ENCODE results near the gene FAM25A.
"Not testable (repeated sequence)": the region's sequence is repeated elsewhere in the genome, so short reads cannot be mapped to it uniquely, and the experiment has no call there.

The FAM25A gene

GRCh38 chr10:87025285-87025958 is 5.3 kb downstream of the FAM25A start:
- H3K27ac Mint-ChIP-seq; ATAC-seq (replicated peaks); DNase-seq: not testable (repeated sequence)

GRCh38 chr10:87026747-87027508 is 6.8 kb downstream of the FAM25A start:
- H3K9me3 Mint-ChIP-seq: not testable (repeated sequence)

More at GRCh38 chr10:87025285-87025958, 5.3 kb downstream of the FAM25A start:
- H3K27me3 Mint-ChIP-seq; H3K4me3 Mint-ChIP-seq; H3K9me3 Mint-ChIP-seq; H3K36me3 Mint-ChIP-seq (ENCODE audit: insufficient read depth); H3K4me1 Mint-ChIP-seq (ENCODE audit: low read depth in 2 of 2): not testable (repeated sequence)

GRCh38 chr10:87030419-87030818 is 10.3 kb downstream of the FAM25A start:
- H3K4me1 Mint-ChIP-seq (ENCODE audit: low read depth in 2 of 2); H3K9me3 Mint-ChIP-seq; H3K36me3 Mint-ChIP-seq (ENCODE audit: insufficient read depth); ATAC-seq (replicated peaks); DNase-seq; H3K4me3 Mint-ChIP-seq; H3K27ac Mint-ChIP-seq; H3K27me3 Mint-ChIP-seq: not testable (repeated sequence)

More at GRCh38 chr10:87026747-87027508, 6.8 kb downstream of the FAM25A start:
- ATAC-seq (replicated peaks); H3K36me3 Mint-ChIP-seq (ENCODE audit: insufficient read depth); H3K4me1 Mint-ChIP-seq (ENCODE audit: low read depth in 2 of 2); H3K27me3 Mint-ChIP-seq; DNase-seq; H3K4me3 Mint-ChIP-seq; H3K27ac Mint-ChIP-seq: not testable (repeated sequence)

GRCh38 chr10:87030912-87031635 is 11.0 kb downstream of the FAM25A start:
- peaks cover 0 to 1% of the 10 kb centered on the region in 2 donors for H3K9me3 Mint-ChIP-seq
- H3K27me3 Mint-ChIP-seq: peaks cover 0 to 5% of the 10 kb centered on the region in 2 donors
- no peaks in the 10 kb centered on the region for H3K4me1 Mint-ChIP-seq (ENCODE audit: low read depth in 2 of 2)
- DNase-seq: no peak
- ATAC-seq (replicated peaks): no peak
- H3K27ac Mint-ChIP-seq: no peak overlapping the region
- no peak overlapping the region for H3K4me3 Mint-ChIP-seq
- peaks cover 3% of the 10 kb centered on the region for H3K36me3 Mint-ChIP-seq (ENCODE audit: insufficient read depth)

- H3K4me3 Mint-ChIP-seq: no peak overlapping the region
- peaks cover 0 to 1% of the 10 kb centered on the region in 2 donors for H3K9me3 Mint-ChIP-seq
- H3K4me1 Mint-ChIP-seq (ENCODE audit: low read depth in 2 of 2): no peaks in the 10 kb centered on the region
- H3K27me3 Mint-ChIP-seq: peaks cover 0 to 5% of the 10 kb centered on the region in 2 donors
- ATAC-seq (replicated peaks) (no peak), DNase-seq (no peak)
- H3K27ac Mint-ChIP-seq: no peak overlapping the region
- H3K36me3 Mint-ChIP-seq (ENCODE audit: insufficient read depth): no peaks in the 10 kb centered on the region
Measured at GRCh38 chr10:87036623-87037022, 16.5 kb downstream of the FAM25A start.

- DNase-seq: no peak
- Mint-ChIP-seq H3K27ac (no peak overlapping the region), H3K36me3 (ENCODE audit: insufficient read depth) (no peaks in the 10 kb centered on the region)
Measured at GRCh38 chr10:87038286-87038717, 18.2 kb downstream of the FAM25A start.

GRCh38 chr10:87038786-87039185 is 18.7 kb downstream of the FAM25A start:
- H3K9me3 Mint-ChIP-seq: peaks cover 0 to 1% of the 10 kb centered on the region in 2 donors
- H3K4me1 Mint-ChIP-seq (ENCODE audit: low read depth in 2 of 2): no peaks in the 10 kb centered on the region
- DNase-seq: no peak
- H3K36me3 Mint-ChIP-seq (ENCODE audit: insufficient read depth): no peaks in the 10 kb centered on the region
- H3K27me3 Mint-ChIP-seq: peaks cover 0 to 5% of the 10 kb centered on the region in 2 donors
- H3K27ac Mint-ChIP-seq: no peak overlapping the region
- no peak overlapping the region for H3K4me3 Mint-ChIP-seq
- ATAC-seq (replicated peaks): no peak

More at GRCh38 chr10:87038286-87038717, 18.2 kb downstream of the FAM25A start:
- Mint-ChIP-seq H3K9me3 (peaks cover 0 to 1% of the 10 kb centered on the region in 2 donors), H3K27me3 (peaks cover 0 to 5% of the 10 kb centered on the region in 2 donors), H3K4me3 (no peak overlapping the region), H3K4me1 (ENCODE audit: low read depth in 2 of 2) (no peaks in the 10 kb centered on the region)
- no peak for ATAC-seq (replicated peaks)

GRCh38 chr10:87043579-87043978 is 23.5 kb downstream of the FAM25A start:
- not testable (repeated sequence) for ATAC-seq (replicated peaks); DNase-seq; H3K27me3 Mint-ChIP-seq; H3K4me1 Mint-ChIP-seq (ENCODE audit: low read depth in 2 of 2); H3K4me3 Mint-ChIP-seq; H3K9me3 Mint-ChIP-seq; H3K27ac Mint-ChIP-seq
- H3K36me3 Mint-ChIP-seq (ENCODE audit: insufficient read depth): peaks cover 24% of the 10 kb centered on the region

- Mint-ChIP-seq H3K4me1 (ENCODE audit: low read depth in 2 of 2) (no peaks in the 10 kb centered on the region), H3K27me3 (no peaks in the 10 kb centered on the region), H3K27ac (peak overlapping the region; percentile 16 to 53), H3K4me3 (no peak overlapping the region), H3K36me3 (ENCODE audit: insufficient read depth) (peaks cover 36% of the 10 kb centered on the region), H3K9me3 (no peaks in the 10 kb centered on the region)
- DNase-seq: no peak
- ATAC-seq (replicated peaks): no peak
Measured at GRCh38 chr10:87045434-87045938, 25.4 kb downstream of the FAM25A start.

- H3K27ac Mint-ChIP-seq: no peak overlapping the region
- H3K27me3 Mint-ChIP-seq: no peaks in the 10 kb centered on the region
- H3K9me3 Mint-ChIP-seq: no peaks in the 10 kb centered on the region
- ATAC-seq (replicated peaks) (no peak), DNase-seq (no peak)
- no peak overlapping the region for H3K4me3 Mint-ChIP-seq
- peaks cover 40% of the 10 kb centered on the region for H3K36me3 Mint-ChIP-seq (ENCODE audit: insufficient read depth)
- no peaks in the 10 kb centered on the region for H3K4me1 Mint-ChIP-seq (ENCODE audit: low read depth in 2 of 2)
Measured at GRCh38 chr10:87053111-87053510, 33.0 kb downstream of the FAM25A start.

- H3K36me3 Mint-ChIP-seq (ENCODE audit: insufficient read depth): peaks cover 34% of the 10 kb centered on the region
- no peaks in the 10 kb centered on the region for H3K4me1 Mint-ChIP-seq (ENCODE audit: low read depth in 2 of 2)
Measured at GRCh38 chr10:87053577-87054181, 33.6 kb downstream of the FAM25A start.

GRCh38 chr10:87054373-87055295 is 34.5 kb downstream of the FAM25A start:
- no peak overlapping the region for H3K27ac Mint-ChIP-seq
- H3K4me3 Mint-ChIP-seq: no peak overlapping the region
- H3K4me1 Mint-ChIP-seq (ENCODE audit: low read depth in 2 of 2): no peaks in the 10 kb centered on the region
- peaks cover 32% of the 10 kb centered on the region for H3K36me3 Mint-ChIP-seq (ENCODE audit: insufficient read depth)
- H3K27me3 Mint-ChIP-seq: no peaks in the 10 kb centered on the region
- ATAC-seq (replicated peaks): no peak
- no peaks in the 10 kb centered on the region for H3K9me3 Mint-ChIP-seq
- no peak for DNase-seq

More at GRCh38 chr10:87053577-87054181, 33.6 kb downstream of the FAM25A start:
- DNase-seq (no peak), ATAC-seq (replicated peaks) (no peak)
- no peaks in the 10 kb centered on the region for H3K27me3 Mint-ChIP-seq
- H3K9me3 Mint-ChIP-seq: no peaks in the 10 kb centered on the region
- no peak overlapping the region for H3K27ac Mint-ChIP-seq
- no peak overlapping the region for H3K4me3 Mint-ChIP-seq

Measured in effector memory CD8-positive, alpha-beta T cell (primary cell).